Measurements from ENCODE around the gene TANC1.

The TANC1 gene

GRCh38 chr2:158996378-158996993 is 28.0 kb downstream of the TANC1 start:
- DNase-seq = no peak

- no peak for DNase-seq
Measured at GRCh38 chr2:158997037-158997790, 28.8 kb downstream of the TANC1 start.

DNA sequence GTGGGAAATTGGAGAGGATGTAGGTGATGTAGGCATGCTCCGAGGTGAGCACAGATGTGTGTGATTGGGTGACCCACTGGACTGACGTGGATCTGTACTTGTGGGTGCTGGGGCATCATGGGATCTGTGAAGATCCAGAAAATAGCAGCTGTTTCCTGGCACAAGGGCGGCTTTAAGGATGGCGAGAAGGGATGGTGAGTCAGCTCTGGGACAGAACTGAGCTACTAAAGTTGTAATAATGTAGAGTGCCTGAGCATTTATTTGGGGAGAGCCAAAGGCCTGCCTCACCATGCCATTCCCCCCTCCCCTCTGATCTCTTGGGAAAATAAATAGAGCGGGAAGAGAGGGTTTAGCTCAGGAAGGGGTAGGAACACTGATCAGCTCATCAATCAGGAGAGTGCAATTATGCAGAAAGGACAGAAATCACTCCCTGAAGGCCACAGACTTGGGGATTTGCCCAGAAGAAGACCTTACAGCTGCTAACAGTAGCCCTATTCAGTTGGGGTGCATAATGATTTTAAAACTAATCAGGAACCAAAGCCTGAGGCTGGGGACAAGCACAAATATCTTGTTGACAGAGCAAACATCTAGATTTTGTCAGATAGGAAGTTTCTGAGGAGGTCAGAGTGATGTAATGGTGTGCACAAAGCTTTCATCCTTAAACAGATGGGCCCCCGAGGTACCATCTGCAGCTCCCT is 30.3 kb downstream of the TANC1 start:
- no peak for DNase-seq

GRCh38 chr2:158999458-158999857 is 31.0 kb downstream of the TANC1 start:
- DNase-seq = no peak

DNA sequence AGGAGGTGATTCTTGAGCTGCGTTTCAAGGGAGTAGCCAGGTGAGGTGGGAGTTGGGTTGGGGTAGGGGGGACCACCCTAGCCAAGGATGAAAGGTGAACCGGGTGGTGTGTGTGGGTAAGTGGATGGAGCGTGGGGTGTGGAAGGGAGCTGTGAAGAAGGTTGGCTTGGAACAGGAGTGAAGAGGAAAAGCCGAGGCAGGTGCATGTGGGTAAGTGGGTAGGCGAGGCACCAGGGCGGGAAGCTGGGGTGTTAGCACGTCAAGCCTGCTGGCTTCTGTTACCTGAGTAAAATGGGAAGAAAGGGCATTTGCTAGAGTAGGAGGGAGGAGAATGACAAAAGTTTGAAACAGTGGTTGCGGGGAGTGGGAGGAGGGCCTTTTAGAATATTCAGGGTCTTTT is 31.6 kb downstream of the TANC1 start:
- DNase-seq = no peak

GRCh38 chr2:159002462-159003111 is 34.1 kb downstream of the TANC1 start:
- no peak for DNase-seq

GRCh38 chr2:159003555-159003954 is 35.1 kb downstream of the TANC1 start:
- no peak for DNase-seq

GRCh38 chr2:159004849-159005248 is 36.4 kb downstream of the TANC1 start:
- DNase-seq = no peak

DNA sequence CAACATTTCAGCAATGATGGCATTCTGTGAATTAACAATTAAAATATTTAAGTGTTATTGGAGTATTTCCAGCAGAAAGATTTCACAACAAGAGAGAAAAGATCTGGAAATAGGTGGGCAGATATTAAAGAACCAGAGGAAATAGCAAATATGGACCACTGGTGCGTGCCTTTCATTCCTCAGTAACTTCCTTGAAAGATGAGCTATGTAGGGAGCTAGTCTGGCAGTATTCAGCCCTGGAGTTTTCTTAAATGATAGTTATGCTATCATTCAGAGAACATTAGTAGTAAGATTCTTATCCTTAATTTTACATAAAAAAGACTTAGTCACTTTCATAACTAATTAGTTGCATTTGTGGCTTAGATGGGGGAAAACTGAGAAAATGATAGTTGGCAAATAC is 41.5 kb downstream of the TANC1 start:
- DNase-seq = no peak

GRCh38 chr2:159010340-159010739 is 41.9 kb downstream of the TANC1 start:
- DNase-seq = no peak

- DNase-seq = no peak
Measured at GRCh38 chr2:159010963-159011362, 42.5 kb downstream of the TANC1 start.

GRCh38 chr2:159012142-159012541 is 43.7 kb downstream of the TANC1 start:
- no peak for DNase-seq

DNA sequence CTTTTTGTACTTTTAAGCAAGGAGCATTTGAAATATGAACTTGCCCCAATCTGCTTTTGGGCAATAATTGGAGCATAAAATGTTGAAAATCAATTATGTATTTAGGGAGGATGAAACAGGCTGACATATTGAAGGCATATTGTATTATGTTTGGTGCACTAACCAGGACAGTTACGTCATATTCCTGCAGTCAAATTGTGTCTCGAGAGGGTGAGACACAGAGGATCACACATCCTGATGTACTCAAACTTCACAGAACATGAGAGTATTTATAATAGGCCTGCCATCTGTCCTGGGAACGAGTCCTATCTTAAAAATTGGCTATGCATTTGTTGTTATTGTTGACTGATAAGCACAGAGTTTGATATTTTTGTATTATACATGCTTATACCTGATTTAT is 44.7 kb downstream of the TANC1 start:
- DNase-seq = no peak

GRCh38 chr2:159015174-159015573 is 46.7 kb downstream of the TANC1 start:
- DNase-seq = no peak

- no peak for DNase-seq
Measured at GRCh38 chr2:159015823-159016222, 47.4 kb downstream of the TANC1 start.

DNA sequence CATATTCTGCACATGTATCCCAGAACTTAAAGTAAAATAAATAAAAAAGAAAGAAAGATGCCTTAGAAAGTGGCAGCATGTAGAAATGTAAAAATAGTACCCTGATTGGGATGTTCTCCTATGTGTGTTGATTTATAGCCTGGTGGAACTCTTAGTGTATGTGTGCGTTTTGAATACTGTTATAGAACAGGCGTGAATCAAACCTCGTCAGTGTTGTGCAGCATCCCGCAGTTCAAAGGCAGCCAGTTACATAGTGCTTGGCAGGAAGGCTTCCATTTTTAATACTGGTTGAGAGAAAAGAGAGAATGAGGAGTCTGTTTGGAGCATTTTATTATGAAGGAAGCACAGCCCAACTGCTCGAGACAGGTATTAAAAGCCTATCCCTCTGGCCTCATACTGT is 49.4 kb downstream of the TANC1 start:
- no peak for DNase-seq

- no peak for DNase-seq
Measured at GRCh38 chr2:159019021-159019420, 50.6 kb downstream of the TANC1 start.

- no peak for DNase-seq
Measured at GRCh38 chr2:159022019-159022418, 53.6 kb downstream of the TANC1 start.

GRCh38 chr2:159026170-159026569 is 57.7 kb downstream of the TANC1 start:
- DNase-seq = no peak

DNA sequence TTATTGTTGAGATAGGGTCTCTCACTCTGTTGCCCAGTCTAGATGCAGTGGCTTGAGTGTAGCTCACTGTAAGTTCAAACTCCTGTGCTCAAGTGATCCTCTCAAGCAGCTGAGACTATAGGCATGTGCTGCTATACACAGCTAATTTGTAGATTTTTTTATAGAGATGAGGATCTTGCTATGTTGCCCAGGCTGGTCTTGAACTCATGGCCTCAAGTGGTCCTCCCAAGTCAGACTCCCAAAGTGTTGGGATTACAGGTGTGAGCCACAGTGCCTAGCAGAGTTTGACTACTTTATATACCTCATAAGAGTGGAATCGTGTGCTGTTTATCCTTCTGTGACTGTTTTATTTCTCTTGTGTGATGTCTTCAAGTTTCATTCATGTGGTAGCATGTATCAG is 60.3 kb downstream of the TANC1 start:
- DNase-seq = no peak

DNA sequence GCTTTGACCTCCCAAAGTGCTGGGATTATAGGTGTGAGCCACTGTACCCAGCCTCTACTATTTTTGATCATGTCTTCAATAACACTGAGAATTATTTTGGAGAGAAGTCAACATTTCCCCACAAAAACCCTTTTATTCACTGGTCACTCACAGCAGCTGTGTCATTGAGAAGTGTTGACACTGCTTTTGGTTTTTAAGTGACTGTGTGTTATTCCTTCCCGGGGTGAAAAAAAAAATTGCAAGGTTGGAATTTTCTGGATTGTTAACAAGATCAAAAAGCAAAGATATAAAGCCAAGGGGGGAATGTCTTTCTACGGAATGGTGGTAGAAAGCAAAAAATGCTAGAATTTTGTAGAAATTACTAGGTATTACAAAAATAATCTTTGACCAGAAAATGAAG is 61.5 kb downstream of the TANC1 start:
- DNase-seq = no peak

GRCh38 chr2:159030674-159031380 is 62.4 kb downstream of the TANC1 start:
- DNase-seq = no peak

GRCh38 chr2:159032146-159032545 is 63.7 kb downstream of the TANC1 start:
- no peak for DNase-seq

Measured in AML-193 (cell line).